ENCODE results near the gene NFKB1.

GRCh38 chr4:102537269-102537668 lies 36.1 kb downstream of the NFKB1 start:
- TF ChIP-seq CTCF (IDR thresholded peaks at IDR 0.05 in 8 of 11, conservative IDR thresholded peaks at IDR 0.05 in 3 of 11) (no peak), POLR2AphosphoS5 (IDR thresholded peaks at IDR 0.05) (no peak), POLR2A (IDR thresholded peaks at IDR 0.05) (no peak)
